ENCODE results near the gene NRROS. TPM values are rescaled to one million over a fixed set of nuclear protein-coding genes. Genes with fewer than 3 reads are reported as not detected.

The NRROS gene
- total and polyA plus RNA-seq, 10 of the 15 experiments (the other 5 are each of a cell fraction or from before 2014, with no cell fraction given): 0.35 to 42.2 (median 12.6) TPM

DNA sequence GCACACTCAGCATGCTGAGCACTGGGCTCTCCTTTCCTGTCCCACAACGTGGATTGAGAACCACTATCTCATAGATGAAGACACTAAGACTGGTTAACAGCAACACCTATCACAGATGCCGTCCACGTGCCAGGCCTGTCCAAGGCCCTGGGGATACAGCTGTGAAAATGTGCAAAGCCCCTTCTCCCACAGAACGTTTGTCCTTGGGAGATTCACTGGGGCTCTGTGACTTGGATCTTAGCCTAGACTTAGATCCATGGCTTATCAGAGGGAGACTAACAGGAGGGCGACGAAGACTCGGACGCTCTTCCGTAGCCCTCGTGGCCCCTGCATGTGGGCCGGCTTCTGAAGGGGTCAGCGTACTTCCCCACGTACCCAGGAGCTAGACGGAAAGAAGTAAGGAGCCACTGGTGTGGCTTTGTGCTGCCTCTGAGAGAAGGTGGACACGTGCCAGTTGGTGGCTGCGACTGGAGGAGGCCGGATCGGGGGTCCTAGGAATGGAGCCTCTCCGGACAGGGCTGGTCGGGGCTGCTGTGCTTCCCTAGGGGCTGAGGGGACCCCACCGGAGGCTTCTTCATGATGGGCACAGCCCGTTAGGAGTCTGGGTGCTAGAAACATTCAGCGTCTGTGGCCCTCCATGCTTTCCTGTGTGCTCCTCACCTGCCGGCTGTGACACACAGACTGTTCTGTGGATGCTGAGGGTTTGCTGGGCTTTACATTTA lies 964 bp downstream of the NRROS start (continued):
- TF ChIP-seq, protein P1, sequence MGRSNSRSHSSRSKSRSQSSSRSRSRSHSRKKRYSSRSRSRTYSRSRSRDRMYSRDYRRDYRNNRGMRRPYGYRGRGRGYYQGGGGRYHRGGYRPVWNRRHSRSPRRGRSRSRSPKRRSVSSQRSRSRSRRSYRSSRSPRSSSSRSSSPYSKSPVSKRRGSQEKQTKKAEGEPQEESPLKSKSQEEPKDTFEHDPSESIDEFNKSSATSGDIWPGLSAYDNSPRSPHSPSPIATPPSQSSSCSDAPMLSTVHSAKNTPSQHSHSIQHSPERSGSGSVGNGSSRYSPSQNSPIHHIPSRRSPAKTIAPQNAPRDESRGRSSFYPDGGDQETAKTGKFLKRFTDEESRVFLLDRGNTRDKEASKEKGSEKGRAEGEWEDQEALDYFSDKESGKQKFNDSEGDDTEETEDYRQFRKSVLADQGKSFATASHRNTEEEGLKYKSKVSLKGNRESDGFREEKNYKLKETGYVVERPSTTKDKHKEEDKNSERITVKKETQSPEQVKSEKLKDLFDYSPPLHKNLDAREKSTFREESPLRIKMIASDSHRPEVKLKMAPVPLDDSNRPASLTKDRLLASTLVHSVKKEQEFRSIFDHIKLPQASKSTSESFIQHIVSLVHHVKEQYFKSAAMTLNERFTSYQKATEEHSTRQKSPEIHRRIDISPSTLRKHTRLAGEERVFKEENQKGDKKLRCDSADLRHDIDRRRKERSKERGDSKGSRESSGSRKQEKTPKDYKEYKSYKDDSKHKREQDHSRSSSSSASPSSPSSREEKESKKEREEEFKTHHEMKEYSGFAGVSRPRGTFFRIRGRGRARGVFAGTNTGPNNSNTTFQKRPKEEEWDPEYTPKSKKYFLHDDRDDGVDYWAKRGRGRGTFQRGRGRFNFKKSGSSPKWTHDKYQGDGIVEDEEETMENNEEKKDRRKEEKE (IDR thresholded peaks at IDR 0.05): no peak
- TF ChIP-seq YY1 (IDR thresholded peaks at IDR 0.05; ENCODE audit: low read depth, low read length) (no peak), NFXL1 (IDR thresholded peaks at IDR 0.05; ENCODE audit: borderline replicate concordance) (no peak), PML (IDR thresholded peaks at IDR 0.05; ENCODE audit: low read length) (no peak), YBX1 (IDR thresholded peaks at IDR 0.05) (no peak), TAF1 (IDR thresholded peaks at IDR 0.05; ENCODE audit: borderline replicate concordance, low read depth, low read length) (no peak), IKZF1 (conservative IDR thresholded peaks at IDR 0.05) (no peak), SIX5 (IDR thresholded peaks at IDR 0.05; ENCODE audit: low read depth, low read length, severe bottlenecking) (no peak), NR2F1 (conservative IDR thresholded peaks at IDR 0.05) (no peak), MYC (IDR thresholded peaks at IDR 0.05; ENCODE audit: insufficient read depth, insufficient read length, insufficient replicate concordance, low read length, severe bottlenecking) (no peak), PAX5 (IDR thresholded peaks at IDR 0.05; ENCODE audit: borderline replicate concordance, low read depth, low read length) (no peak), NR2C1 (IDR thresholded peaks at IDR 0.05) (no peak), ZNF274 (IDR thresholded peaks at IDR 0.05; ENCODE audit: insufficient read depth, insufficient read length) (no peak), SUPT20H (IDR thresholded peaks at IDR 0.05; ENCODE audit: borderline replicate concordance, control insufficient read depth, low read depth, low read length) (no peak), TCF3 (IDR thresholded peaks at IDR 0.05; ENCODE audit: borderline replicate concordance, insufficient read depth, low read depth, low read length) (no peak), SREBF2 (IDR thresholded peaks at IDR 0.05; ENCODE audit: low read length) (no peak)
- TF ChIP-seq, protein P2, sequence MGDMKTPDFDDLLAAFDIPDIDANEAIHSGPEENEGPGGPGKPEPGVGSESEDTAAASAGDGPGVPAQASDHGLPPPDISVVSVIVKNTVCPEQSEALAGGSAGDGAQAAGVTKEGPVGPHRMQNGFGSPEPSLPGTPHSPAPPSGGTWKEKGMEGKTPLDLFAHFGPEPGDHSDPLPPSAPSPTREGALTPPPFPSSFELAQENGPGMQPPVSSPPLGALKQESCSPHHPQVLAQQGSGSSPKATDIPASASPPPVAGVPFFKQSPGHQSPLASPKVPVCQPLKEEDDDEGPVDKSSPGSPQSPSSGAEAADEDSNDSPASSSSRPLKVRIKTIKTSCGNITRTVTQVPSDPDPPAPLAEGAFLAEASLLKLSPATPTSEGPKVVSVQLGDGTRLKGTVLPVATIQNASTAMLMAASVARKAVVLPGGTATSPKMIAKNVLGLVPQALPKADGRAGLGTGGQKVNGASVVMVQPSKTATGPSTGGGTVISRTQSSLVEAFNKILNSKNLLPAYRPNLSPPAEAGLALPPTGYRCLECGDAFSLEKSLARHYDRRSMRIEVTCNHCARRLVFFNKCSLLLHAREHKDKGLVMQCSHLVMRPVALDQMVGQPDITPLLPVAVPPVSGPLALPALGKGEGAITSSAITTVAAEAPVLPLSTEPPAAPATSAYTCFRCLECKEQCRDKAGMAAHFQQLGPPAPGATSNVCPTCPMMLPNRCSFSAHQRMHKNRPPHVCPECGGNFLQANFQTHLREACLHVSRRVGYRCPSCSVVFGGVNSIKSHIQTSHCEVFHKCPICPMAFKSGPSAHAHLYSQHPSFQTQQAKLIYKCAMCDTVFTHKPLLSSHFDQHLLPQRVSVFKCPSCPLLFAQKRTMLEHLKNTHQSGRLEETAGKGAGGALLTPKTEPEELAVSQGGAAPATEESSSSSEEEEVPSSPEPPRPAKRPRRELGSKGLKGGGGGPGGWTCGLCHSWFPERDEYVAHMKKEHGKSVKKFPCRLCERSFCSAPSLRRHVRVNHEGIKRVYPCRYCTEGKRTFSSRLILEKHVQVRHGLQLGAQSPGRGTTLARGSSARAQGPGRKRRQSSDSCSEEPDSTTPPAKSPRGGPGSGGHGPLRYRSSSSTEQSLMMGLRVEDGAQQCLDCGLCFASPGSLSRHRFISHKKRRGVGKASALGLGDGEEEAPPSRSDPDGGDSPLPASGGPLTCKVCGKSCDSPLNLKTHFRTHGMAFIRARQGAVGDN (IDR thresholded peaks at IDR 0.05): peak; percentile 80
- TF ChIP-seq, protein P3, sequence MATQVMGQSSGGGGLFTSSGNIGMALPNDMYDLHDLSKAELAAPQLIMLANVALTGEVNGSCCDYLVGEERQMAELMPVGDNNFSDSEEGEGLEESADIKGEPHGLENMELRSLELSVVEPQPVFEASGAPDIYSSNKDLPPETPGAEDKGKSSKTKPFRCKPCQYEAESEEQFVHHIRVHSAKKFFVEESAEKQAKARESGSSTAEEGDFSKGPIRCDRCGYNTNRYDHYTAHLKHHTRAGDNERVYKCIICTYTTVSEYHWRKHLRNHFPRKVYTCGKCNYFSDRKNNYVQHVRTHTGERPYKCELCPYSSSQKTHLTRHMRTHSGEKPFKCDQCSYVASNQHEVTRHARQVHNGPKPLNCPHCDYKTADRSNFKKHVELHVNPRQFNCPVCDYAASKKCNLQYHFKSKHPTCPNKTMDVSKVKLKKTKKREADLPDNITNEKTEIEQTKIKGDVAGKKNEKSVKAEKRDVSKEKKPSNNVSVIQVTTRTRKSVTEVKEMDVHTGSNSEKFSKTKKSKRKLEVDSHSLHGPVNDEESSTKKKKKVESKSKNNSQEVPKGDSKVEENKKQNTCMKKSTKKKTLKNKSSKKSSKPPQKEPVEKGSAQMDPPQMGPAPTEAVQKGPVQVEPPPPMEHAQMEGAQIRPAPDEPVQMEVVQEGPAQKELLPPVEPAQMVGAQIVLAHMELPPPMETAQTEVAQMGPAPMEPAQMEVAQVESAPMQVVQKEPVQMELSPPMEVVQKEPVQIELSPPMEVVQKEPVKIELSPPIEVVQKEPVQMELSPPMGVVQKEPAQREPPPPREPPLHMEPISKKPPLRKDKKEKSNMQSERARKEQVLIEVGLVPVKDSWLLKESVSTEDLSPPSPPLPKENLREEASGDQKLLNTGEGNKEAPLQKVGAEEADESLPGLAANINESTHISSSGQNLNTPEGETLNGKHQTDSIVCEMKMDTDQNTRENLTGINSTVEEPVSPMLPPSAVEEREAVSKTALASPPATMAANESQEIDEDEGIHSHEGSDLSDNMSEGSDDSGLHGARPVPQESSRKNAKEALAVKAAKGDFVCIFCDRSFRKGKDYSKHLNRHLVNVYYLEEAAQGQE (IDR thresholded peaks at IDR 0.05; ENCODE audit: low read depth, low read length): no peak
- TF ChIP-seq, protein P4, sequence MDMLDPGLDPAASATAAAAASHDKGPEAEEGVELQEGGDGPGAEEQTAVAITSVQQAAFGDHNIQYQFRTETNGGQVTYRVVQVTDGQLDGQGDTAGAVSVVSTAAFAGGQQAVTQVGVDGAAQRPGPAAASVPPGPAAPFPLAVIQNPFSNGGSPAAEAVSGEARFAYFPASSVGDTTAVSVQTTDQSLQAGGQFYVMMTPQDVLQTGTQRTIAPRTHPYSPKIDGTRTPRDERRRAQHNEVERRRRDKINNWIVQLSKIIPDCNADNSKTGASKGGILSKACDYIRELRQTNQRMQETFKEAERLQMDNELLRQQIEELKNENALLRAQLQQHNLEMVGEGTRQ (IDR thresholded peaks at IDR 0.05; ENCODE audit: borderline replicate concordance, low read depth, low read length): no peak; the same call in 1 of the 2 replicates

All from GM12878 (cell line).